Skeletal muscle cell (primary cell): ENCODE results near the gene ZFP62.

ENCODE experiments used
- DNase-seq: peaks from one replicate; pipeline ENCODE4 v3.0.0-alpha.2; 2010; ENCODE audit warnings: low read depth
- H3K4me3 ChIP-seq: 2 replicates; pipeline ENCODE4 v1.5.1; 2011; ENCODE audit warnings: low read depth, mild to moderate bottlenecking, control low read depth, low read length, moderate library complexity

Gene ZFP62

DNA sequence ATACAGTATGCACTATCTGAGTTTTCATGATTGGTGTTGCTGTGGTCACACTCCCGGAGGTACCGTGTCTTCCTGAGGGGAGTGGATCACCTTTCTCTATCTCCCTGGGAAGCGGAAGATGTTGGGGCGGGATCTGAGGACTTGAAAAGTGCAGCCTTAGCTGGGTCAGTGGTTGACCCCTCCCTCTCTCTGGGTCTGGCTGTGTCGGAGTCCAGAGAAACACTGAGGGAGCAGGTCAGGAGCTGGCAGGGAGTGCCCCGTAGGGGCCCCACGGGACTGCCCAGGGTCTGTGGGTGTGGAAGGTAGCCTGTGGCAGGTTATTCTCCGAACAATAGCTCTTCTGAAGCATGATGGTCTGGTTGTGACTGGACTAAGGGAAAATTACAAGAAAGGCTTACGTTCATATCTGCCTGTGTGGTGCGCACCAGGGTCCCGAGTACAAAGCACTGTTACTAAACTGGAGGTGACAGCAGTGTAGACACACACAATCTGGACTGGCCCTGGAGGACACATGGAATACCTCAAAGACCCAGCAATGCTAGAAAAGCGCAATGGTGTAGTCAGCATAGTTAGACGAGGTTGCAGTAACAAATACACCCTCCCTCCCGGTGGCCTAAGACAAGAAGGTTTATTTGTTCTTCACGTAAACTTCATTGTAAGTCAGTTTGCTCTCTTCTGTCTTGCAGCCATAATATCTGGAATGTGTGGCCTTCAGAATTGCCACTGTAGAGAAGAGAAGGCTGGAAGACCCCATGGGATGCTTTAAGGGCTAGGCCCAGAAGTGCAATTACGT lies 9.4 kb upstream of the ZFP62 start:
- DNase-seq, result no peak
- no peak overlapping the region for H3K4me3 ChIP-seq

GRCh38 chr5:180869587-180869986 lies 8.5 kb upstream of the ZFP62 start:
- DNase-seq, result no peak

DNA sequence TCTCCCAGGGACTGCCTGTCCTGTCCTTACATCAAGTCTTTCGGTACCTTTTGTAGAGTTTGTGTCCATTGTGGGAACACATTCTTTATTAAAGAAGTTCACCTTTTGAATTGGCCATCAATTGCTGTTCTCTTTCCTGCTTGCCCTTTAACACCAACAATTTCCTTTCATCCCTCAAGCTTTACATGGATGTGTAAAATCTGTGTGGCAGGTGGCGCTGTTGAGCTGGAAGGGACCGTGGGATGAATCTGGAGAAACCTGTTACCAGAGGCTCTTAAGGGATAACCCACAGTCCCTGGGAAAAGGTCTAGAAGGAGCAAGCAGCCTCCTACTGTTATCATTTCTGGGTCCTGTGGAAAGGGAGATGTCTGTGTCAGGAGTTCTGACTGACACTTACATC lies 7.9 kb upstream of the ZFP62 start:
- no peak for DNase-seq
- H3K4me3 ChIP-seq, result no peak overlapping the region

More at GRCh38 chr5:180869587-180869986, 8.5 kb upstream of the ZFP62 start:
- H3K4me3 ChIP-seq, result no peak overlapping the region

GRCh38 chr5:180866985-180867384 lies 5.9 kb upstream of the ZFP62 start:
- no peak overlapping the region for H3K4me3 ChIP-seq
- DNase-seq, result no peak

- H3K4me3 ChIP-seq, result no peak overlapping the region
- DNase-seq, result peak; percentile 14
Observed at GRCh38 chr5:180865981-180866695, 5.1 kb upstream of the ZFP62 start.

DNA sequence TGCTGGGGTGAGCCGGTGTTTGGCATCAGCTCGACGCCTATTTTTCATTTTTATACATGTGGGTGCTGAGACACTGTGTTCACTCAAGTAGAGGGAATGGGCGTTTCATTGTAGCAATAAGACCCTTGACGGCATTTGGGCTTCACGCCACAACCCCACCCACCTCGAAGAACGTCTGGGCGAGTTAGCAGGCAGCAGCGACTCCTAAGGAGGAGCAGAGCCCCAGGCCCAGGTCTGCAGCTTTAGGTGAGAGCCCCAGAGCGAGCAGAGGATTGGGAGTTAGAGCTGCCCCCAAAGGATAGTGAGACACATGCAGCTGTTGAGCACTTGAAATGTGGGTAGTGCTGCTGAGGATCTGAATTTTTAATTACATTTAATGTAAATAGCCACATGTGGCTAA lies 1.6 kb upstream of the ZFP62 start:
- no peak for DNase-seq
- H3K4me3 ChIP-seq, result no peak overlapping the region

GRCh38 chr5:180860273-180860886 lies 696 bp downstream of the ZFP62 start:
- DNase-seq, result no peak
- peak overlapping the region; percentile 86 for H3K4me3 ChIP-seq

GRCh38 chr5:180858586-180858985 lies 2.5 kb downstream of the ZFP62 start:
- no peak for DNase-seq
- H3K4me3 ChIP-seq, result no peak overlapping the region

GRCh38 chr5:180853848-180854176 lies 7.3 kb downstream of the ZFP62 start:
- no peak for DNase-seq
- no peak overlapping the region for H3K4me3 ChIP-seq

DNA sequence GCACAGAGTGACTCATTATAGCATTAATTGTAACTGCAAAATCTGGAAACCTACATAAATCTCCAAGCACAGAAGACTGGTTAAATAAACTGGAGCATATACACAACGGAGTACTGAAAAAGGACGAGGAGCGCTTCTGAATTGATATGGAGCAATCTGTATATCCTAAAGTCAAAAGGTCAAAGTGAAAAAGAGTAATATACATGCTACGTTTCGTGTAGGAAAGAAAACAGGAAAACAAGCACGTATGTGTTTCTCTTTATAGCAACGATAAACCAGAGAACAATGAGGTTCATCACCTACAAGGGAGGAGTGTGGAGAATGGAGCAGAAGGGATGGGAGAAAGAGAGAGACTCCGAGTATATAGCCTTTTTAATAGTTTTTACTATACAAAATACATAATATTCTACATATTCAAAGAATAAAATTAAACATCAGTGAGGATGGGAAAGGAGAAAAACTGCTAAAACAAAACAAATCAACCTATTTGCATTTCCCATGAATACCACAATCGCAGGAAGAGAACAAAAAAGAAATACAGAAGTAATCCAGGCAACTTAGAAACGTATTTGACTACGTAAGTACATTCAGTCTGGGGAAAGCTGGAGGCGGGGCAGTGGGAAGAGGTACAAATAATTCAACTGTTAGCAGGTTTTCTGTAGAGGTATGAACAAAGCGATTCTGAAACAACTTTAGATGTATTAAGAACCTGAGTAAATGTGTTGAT lies 7.8 kb downstream of the ZFP62 start:
- H3K4me3 ChIP-seq, result no peak overlapping the region
- no peak for DNase-seq

GRCh38 chr5:180852495-180852894 lies 8.6 kb downstream of the ZFP62 start:
- no peak for DNase-seq

GRCh38 chr5:180850434-180851078 lies 10.5 kb downstream of the ZFP62 start:
- DNase-seq, result no peak

More at GRCh38 chr5:180852495-180852894, 8.6 kb downstream of the ZFP62 start:
- H3K4me3 ChIP-seq, result no peak overlapping the region

DNA sequence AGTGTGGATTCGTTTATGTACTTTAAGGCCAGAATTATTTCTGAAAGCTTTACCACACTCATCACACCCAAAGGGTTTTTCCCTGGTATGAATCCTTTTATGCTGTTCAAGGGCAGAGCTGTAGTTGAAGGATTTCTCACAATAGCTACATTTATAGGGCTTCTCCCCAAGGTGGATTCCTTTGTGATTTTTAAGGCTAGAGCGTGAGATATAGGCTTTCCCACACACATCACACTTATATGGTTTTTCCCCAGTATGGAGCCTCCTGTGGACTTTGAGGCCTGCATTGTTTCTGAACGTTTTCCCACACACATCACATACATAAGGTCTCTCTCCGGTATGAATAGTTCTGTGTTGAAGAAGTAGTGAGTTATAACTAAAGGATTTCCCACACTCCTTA lies 11.2 kb downstream of the ZFP62 start:
- DNase-seq, result no peak
- no peak overlapping the region for H3K4me3 ChIP-seq

More at GRCh38 chr5:180850434-180851078, 10.5 kb downstream of the ZFP62 start:
- no peak overlapping the region for H3K4me3 ChIP-seq

DNA sequence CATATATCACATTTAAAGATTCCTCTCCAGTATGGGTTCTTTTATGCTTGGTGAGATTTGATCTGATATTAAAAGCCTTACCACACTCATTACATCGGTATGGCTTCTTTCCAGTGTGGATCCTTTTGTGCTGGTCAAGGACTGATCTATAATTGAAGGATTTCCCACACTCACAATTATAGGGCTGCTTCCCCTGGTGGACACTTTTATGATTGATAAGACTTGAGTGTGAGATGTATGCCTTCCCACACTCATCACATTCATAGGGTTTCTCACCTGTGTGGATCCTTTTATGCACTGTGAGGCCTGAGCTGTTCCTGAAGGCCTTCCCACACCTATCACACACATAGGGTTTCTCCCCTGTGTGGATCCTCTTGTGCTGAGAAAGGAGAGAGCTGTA lies 12.2 kb downstream of the ZFP62 start:
- H3K4me3 ChIP-seq, result no peak overlapping the region
- no peak for DNase-seq

GRCh38 chr5:180848265-180848664 lies 12.8 kb downstream of the ZFP62 start:
- no peak overlapping the region for H3K4me3 ChIP-seq
- no peak for DNase-seq

DNA sequence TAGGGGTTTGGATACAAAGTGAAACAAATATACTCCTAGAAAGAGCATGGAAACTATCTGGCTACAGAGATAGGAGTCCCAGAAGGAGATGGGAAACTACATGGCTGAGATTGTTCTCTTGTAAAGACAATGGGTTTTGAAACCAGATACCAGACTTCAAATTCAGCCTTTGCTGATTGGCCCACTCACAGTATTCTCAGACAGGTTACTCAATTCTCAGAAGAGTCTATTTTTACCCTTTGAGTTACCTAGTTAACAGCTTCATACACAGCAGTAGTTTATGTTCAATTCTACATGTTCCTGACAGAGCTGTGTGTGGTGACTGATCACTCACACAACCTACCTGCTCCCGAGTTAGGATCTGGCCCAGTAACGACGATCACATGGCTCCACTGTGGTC lies 14.1 kb downstream of the ZFP62 start:
- DNase-seq, result no peak
- no peak overlapping the region for H3K4me3 ChIP-seq

- H3K4me3 ChIP-seq, result no peak overlapping the region
- DNase-seq, result no peak
Observed at GRCh38 chr5:180844858-180845257, 16.2 kb downstream of the ZFP62 start.

- no peak overlapping the region for H3K4me3 ChIP-seq
Observed at GRCh38 chr5:180844432-180844831, 16.6 kb downstream of the ZFP62 start.

GRCh38 chr5:180839935-180840334 lies 21.1 kb downstream of the ZFP62 start:
- H3K4me3 ChIP-seq, result no peak overlapping the region
- DNase-seq, result no peak

More at GRCh38 chr5:180844432-180844831, 16.6 kb downstream of the ZFP62 start:
- DNase-seq, result no peak
